Measurements from ENCODE around the gene NFATC2IP.

GRCh38 chr16:28991687-28992086 is 41.0 kb downstream of the NFATC2IP start:
- no peak for TF ChIP-seq CTCF (IDR thresholded peaks at IDR 0.05)
- TF ChIP-seq POLR2A (IDR thresholded peaks at IDR 0.05) = no peak

Data from tibial nerve (tissue), 3 donors.